AG09309 (cell line): Measurements from ENCODE around the gene THAP12.

Experiments
- DNase-seq: peaks from one replicate; pipeline ENCODE4 v3.0.0-alpha.2; 2010; ENCODE audit warnings: low read depth
- H3K4me3 ChIP-seq: 2 replicates; pipeline ENCODE4 v1.5.1; 2011; ENCODE audit warnings: mild to moderate bottlenecking, low read depth, low read length, moderate library complexity; ENCODE audit not compliant: control insufficient read depth
- TF ChIP-seq, protein P1 (sequence below): IDR thresholded peaks from 2 replicates; pipeline ENCODE4 v1.5.1; 2011; ENCODE audit warnings: mild to moderate bottlenecking, low read depth, low read length, inconsistent platforms; ENCODE audit not compliant: insufficient read depth, control insufficient read depth; ENCODE audit errors: missing control alignments

Gene THAP12

GRCh38 chr11:76365038-76365679, 15.8 kb downstream of the THAP12 start:
- TF ChIP-seq, protein P1, sequence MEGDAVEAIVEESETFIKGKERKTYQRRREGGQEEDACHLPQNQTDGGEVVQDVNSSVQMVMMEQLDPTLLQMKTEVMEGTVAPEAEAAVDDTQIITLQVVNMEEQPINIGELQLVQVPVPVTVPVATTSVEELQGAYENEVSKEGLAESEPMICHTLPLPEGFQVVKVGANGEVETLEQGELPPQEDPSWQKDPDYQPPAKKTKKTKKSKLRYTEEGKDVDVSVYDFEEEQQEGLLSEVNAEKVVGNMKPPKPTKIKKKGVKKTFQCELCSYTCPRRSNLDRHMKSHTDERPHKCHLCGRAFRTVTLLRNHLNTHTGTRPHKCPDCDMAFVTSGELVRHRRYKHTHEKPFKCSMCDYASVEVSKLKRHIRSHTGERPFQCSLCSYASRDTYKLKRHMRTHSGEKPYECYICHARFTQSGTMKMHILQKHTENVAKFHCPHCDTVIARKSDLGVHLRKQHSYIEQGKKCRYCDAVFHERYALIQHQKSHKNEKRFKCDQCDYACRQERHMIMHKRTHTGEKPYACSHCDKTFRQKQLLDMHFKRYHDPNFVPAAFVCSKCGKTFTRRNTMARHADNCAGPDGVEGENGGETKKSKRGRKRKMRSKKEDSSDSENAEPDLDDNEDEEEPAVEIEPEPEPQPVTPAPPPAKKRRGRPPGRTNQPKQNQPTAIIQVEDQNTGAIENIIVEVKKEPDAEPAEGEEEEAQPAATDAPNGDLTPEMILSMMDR: no peak
- no peak overlapping the region for H3K4me3 ChIP-seq
- DNase-seq: no peak

DNA sequence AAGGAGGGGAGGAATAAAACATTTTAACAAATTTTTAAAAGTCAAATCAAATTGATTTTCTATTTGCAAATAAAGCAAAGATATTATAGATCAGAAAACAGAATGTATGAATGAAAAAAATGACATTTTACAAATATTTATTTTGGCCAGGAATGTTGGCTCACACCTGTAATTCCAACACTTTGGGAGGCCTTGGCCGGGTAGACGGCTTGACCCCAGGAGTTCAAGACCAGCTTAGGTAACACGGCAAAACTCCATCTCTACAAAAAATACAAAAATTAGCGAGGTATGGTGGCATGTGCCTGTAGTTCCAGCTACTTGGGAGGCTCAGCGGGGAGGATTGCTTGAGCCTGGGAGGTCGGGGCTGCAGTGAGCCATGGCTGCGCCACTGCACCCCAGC, 18.2 kb downstream of the THAP12 start:
- no peak for DNase-seq
- H3K4me3 ChIP-seq: no peak overlapping the region
- TF ChIP-seq, protein P1: no peak

GRCh38 chr11:76361776-76362175, 19.2 kb downstream of the THAP12 start:
- no peak for DNase-seq
- TF ChIP-seq, protein P1: no peak
- no peak overlapping the region for H3K4me3 ChIP-seq

DNA sequence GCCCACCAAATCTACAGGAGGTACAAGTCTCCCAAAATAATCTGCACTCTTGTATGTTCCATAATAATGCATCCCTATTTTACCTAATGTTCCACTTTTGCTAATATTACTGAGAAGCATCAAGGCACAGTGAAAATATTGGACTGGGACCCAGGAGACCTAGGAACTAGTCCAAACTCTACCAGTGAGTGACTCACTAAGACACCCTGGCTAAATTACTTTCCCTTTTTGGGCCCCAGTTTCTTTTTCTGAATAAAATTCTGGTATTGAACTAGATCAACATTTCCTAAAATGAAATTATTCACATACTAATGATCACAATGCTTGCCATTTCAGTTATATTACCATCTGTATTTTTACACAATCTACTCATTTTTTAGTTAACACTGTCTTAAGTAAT, 19.6 kb downstream of the THAP12 start:
- DNase-seq: no peak
- TF ChIP-seq, protein P1: no peak
- no peak overlapping the region for H3K4me3 ChIP-seq

GRCh38 chr11:76355172-76355571, 25.8 kb downstream of the THAP12 start:
- H3K4me3 ChIP-seq: no peak overlapping the region
- TF ChIP-seq, protein P1: no peak
- no peak for DNase-seq

DNA sequence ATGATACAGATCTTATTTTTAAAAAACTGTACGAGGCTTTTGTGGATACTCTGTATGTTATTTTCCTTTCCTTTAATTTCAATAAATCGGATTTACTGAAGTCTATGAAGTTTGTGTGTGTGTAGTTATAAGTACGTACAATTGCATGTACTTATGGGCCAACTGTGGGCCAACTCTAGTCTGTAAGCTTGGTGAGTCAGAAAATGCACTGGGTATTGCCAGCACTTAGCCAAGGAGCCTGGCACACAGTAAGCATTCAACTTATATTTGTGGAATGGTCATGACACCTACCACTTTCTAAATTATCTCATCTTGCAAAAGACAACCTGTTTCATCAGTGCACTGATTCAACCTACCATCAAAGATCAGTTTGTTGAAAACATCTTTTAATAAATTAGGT, 32.6 kb downstream of the THAP12 start:
- DNase-seq: no peak
- no peak overlapping the region for H3K4me3 ChIP-seq
- TF ChIP-seq, protein P1: no peak

DNA sequence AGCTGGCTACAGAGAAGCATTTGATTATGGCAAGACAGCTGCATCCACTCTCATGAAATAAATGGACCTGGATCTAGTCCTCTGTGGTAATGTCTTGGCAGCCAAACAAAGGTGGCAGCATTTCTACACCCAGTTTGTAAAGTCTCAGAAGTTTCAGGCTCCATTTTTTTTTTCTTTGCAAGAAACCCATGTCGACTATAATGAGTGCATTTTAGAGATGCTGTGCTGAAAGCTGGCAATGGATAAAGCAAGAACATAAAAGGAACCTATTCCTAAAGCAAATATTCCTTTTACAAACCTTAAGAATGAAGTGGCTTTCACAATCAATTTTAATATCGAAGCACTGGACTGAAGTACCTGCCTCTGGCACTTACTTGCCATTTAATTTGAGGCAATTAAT, 33.5 kb downstream of the THAP12 start:
- TF ChIP-seq, protein P1: no peak
- DNase-seq: peak; percentile 16
- no peak overlapping the region for H3K4me3 ChIP-seq
